Measurements from ENCODE around the gene ARHGAP21.

The ARHGAP21 gene

DNA sequence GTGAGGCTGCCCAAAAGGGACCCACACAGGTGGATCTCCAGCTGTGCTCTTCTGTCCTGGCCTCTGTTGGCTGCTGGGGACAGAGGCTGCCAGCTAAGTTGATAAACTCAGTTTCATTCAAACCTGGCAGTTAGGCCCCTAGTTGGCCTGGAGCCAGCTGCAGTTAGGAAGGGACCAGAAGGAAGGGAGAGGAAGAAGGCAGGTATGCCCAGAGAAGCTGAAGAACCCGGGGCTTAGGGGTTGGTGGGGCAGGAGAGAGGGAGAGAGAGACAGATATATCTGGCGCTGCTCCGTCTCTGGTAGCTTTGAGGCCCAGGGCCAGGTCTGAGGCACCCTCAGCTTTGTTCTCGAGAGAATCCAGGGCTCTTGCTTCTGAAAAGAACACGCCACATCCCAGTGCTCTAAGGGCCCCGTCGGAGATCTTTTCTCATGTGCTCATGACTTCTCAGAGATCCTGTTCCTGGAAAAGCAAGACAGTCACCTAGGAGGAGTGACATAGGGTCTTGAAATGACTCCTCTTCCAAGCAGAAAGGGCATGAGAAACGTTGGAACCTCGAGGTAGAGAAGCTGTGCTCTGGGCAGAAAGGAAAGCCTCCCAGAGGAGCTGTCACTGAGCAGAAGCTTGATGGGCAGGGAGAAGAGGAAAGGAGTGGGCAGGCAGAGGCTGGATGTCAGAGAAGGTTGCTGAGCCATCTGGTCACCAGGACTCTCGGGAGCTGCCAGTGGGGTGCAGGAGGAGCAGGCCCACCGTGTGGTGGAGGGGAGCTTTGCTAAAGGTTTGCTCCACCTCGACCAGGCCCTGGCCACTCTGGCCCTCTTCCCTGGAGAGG is 153.6 kb downstream of the ARHGAP21 start:
- DNase-seq: no peak

DNA sequence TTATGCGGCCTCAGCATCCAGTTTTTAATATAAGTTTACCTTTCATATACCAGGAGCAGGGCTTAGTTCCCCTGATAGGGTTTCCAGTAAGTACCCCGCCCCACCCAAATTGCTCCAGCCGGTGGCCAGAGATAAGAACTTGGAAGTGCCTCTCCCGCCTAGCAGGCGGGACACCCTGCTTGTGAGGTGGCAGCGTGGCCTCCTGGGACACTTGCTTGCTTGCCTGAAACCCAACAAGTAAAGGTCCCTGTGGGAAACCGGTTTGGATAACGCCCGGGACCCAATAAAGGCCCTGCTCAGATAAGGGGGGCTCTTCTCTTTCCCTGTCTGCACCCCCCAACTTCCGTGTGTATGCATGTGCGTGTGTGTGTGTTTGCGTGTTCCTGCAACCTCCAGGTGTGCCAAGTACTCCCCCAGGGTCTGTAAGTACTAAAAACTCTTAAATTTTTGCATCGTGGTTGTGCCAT is 154.3 kb downstream of the ARHGAP21 start:
- DNase-seq: no peak

DNA sequence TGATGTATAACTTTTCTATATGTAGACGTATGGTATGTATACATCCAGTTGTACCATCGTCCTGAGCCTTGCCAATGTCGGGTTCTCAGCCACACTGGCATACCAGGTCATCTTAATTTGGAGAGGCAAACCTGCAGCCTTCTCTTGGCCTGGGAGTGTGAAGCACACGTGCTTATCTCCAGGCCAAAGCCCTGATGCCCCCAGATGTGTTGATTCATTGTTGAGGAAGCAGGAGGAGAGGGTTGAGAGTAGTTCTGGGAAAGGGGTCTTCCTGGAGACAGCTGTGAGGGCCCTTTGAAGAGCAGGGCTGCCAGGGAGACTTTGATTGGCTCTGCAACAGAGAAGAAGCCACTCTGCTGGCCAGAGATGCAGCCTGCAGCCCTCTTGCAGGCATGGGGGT is 155.6 kb downstream of the ARHGAP21 start:
- DNase-seq: no peak

DNA sequence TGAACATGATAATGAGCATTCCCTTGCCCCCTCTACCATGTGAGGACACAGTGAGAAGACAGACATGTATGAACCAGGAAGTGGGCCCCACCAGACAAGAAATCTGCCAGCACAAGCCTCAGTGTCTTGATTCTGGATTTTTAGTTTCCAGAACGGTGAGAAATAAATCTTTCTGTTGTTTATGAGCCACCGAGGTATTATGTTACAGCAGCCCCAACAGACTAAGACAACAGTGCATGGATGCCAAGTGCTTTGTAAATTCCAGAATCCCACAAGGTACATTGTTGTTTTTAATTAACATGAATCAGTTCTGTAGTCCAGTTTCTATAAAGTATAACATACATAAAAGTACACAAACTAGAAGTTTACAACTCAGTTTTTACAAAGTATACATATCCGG is 162.2 kb downstream of the ARHGAP21 start:
- DNase-seq: no peak

DNA sequence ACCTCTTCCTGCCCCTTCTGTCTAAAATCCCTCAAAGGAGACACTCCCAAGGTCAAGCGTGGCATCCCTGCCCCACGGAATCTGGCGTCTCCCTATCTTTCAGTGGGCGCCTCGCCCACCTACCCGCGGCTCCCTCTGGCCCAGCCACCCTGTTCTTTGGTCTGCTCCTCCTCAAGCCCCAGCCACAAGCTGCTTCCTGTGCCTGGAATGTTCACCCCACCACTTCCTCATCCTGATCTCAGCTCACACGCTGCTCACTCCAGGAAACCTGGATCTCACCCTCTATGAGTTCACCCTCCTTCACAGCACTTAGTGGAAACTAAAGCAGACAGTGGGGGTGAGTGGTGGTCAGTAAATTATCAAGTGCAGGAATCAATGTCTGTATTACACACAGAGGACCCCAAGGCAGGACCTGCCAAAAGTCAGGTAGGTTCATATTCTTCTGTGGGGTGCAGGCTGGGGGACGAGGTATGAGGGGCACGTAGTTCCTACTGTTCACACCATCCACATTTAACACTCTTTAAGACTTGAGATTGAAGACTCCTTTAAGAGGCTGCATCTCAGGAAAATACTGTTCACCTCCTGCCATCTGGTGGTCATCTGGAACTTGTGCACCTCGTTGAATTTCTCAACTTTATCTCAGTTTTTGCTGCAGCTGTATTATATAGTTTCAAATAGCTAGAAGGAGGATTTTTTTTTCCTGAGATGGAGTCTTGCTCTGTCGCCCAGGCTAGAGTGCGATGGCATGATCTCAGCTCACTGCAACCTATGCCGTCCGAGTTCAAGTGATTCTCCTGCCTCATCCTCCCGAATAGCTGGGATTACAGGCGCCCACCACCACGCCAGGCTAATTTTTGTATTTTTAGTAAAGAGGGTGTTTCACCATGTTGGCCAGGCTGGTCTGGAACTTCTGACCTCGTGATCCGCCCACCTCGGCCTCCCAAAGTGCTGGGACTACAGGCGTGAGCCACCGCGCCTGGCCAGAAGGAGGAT is 166.6 kb downstream of the ARHGAP21 start:
- DNase-seq: peak; percentile 47

DNA sequence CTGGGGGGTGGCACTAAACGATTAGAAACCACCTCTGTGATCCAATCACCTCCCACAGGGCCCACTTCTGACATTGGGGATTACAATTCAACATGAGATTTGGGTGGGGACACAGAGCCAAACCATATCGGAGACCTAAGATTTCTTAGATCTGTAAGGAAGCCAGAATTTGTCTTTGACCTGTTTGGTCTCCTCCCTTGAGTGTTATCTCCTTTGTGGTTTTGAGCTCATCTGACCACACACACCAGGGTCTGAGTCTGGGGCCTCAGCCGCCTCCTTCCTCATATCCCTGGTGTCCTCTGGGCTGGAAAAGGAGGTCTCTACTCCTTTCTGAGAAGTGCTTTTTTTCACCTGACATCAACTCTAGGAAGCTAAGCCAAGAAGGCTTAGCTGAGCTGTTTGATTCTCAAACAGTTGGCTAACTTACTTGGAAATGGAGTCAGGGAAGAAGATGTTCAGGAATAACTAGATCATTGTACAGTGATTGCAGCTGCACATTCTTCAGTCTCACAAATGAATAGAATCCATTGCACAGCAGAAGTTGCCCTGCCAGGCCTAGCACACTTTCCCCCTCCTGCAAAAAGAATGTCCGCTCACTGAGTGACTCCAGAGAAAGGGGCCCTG is 167.4 kb downstream of the ARHGAP21 start:
- no peak for DNase-seq

DNA sequence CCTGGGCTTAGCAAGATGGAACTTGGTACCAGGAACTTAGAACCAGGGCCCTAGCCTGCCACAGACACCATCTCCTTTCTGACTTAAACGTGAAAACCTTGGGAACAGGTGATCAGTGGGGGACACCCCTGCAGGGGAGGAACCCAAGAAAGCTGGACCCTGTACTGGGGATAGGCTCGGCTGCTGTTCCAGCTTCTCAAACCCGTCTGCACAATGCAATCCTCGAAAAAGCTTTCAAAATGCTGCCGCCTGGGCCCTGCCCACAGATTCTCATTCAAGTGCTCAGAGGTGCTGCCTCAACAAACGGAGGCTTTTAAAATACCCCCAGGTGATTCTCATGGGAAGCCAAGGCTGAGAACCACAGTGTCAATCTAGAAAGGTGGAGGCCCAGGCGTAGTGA is 169.7 kb downstream of the ARHGAP21 start:
- DNase-seq: no peak

DNA sequence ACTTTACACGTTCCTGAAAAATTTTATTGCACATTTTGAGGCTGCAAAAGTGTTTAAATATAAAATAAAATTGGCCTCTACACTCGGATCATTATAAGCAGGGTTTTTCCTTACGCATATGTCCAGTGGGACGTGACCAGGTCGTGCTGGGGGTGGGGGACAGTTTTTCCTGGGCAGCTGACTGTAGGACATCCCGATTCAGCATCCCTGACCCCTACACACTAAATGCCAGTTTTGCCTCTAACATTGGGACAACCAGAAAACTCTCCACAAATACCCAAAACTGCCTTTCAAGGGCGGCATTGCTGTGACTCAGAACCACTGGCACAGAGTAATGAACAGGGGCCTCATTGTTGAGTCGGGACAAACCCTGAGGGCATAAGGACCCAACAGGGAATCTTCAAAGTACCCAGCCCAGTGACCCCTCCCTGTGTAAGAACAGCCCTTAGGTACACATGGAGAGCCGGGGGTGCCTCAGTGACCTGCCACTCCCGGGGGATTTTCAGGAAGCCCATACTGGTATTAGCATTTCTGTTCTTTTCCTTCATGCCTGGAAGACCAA is 170.6 kb downstream of the ARHGAP21 start:
- no peak for DNase-seq

DNA sequence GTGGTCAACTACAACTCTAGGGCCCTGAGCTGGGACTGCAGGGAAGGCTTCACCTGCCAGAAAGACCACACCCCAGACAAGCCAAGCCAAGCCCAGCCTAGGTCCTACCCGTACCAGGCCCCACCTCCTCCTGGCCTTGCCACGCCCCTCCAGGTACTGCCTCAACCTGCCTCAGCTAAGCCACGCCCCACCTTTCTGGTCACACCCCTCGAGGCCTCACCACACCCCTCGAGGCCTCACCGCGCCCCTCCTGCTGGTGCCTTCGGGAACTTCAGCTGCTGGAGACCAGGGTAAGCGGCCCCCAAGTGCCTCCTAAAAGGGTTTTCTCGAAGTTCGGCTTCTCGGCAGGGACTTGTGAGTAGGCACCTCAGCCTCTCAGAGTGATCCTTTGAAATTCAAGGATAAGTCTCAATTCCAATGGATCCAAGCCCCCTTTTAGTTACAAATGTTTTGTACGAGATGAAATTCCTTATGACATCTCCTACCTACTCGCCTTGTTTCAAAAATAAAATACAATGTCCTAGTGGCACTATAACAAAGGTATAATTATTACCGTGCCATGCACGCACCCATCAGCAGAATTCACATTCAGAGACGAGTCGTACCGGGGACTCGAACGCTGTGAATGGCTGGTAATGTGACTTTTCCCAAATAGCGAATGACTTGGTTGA is 171.2 kb downstream of the ARHGAP21 start:
- DNase-seq: peak; percentile 21

DNA sequence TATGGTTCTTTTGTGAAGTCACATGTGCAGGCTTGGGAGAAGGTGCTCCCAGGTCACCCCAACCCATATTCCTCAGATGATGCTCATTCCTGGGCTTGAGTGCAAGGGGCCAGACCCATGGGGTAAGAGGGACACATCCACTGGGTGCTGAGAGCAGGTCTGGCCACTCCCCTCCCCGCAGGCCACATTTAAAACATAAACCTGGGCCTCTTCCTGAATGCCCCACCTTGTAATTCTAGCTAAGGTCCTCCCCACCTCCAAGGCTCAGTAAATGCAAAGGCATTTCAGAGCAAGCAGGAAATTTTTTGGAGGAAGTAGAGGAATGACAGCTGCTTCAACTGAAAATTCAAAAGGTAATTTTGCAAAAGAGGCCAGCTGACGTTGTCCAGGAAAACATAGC is 172.5 kb downstream of the ARHGAP21 start:
- no peak for DNase-seq

DNA sequence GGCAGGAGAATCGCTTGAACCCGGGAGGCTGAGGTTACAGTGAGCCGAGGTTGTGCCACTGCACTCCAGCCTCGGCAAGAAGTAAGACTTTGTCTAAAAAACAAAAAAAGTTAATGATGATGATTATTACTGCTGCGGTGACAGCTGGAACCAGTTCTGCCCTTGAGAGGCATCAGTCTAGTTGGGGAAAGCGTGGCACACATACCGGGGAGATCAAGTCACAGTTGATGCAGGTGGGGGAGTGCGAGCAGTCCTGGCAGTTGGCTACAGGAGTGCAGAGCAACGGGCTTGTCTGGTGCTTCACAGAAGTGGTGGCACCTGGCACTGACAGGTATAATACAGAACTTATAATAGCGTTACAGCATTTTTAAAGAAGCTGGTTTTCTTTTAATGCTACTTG is 173.0 kb downstream of the ARHGAP21 start:
- no peak for DNase-seq

DNA sequence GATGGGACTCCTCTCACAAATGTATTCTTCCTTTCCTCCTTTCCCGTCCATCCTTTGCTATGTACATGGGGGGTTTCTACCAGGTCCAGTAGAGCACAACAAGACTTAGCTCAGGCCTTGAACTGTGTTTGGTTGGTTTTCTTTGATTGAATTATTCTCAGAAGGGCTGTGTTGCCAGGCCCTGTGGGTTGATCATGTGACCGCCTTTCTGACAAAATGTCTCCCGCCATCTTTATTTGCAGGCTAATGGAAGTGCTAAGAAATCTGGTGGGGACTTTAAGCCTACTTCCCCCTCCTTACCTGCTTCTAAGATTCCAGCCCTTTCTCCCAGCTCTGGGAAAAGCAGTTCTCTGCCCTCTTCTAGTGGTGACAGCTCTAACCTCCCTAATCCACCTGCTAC is 178.1 kb downstream of the ARHGAP21 start:
- no peak for DNase-seq

DNA sequence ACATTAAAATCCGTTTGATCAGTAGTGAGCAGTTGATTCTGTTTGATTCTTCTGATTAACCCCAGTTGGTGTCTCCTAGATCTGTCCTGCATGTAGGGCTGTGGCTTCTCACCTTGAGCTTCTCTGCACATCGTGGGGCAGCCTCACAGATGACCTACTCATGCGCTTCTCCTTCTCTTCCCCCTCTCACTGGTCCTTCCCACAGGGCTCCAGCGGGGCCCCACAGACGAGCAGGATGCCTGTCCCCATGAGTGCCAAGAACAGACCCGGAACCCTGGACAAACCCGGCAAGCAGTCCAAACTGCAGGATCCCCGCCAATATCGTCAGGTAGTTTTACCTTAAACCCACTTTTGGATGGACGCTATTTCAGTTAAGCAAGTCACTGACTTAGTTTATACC is 178.9 kb downstream of the ARHGAP21 start:
- DNase-seq: no peak

DNA sequence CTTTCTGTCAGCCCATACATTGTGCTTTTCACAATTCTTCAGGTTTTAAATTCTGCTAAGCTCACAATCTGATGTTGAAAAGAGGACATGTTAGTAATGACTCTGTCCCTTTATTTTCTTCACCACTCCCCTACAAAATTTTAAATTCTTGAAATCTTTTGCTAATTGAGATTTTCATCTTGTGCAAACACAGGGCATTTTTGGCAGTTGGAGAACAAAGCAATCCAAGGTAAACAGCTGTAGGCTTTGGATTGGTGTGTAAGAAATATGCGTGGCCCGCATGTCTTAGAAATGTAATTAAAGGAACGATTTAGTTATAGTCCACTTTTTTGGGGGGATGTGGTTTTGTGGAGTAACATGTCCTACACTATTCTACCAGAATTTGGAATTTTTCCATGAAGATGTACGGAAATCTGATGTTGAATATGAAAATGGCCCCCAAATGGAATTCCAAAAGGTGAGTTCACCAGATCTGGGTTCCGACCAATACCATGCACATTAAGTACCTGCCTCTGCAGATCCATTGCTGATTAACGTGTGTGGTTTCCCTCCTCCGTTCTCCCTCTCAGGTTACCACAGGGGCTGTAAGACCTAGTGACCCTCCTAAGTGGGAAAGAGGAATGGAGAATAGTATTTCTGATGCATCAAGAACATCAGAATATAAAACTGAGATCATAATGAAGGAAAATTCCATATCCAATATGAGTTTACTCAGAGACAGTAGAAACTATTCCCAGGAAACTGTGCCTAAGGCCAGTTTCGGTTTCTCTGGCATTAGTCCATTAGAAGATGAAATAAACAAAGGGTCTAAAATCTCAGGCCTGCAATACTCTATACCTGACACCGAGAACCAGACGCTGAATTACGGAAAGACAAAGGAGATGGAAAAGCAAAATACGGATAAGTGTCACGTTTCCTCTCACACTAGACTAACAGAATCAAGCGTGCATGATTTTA is 181.1 kb downstream of the ARHGAP21 start:
- DNase-seq: no peak

DNA sequence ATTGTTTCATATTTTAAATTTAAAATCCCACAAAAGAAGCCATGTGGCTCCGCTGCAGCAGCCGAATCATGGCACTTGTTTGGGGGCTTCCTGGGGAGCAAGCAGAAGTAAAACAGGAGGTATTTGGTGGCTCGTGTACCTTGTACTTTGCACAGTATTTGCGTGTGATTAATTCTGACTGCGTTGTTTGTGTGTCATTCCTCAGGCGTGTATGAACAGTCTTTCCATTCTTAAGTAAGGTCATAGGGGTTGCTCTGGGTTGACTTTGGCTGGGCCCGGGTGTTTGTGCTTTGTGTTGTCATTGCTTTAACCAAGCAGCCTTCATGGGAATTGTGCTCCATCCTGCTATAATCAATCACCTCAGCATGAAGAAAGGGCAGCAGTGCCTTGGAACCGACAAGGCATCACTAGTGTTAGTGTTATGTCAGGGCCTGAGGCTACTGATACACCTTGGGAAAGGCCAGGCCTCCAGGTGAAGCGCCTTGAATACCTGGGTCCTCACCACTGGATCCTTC is 182.4 kb downstream of the ARHGAP21 start:
- DNase-seq: no peak

DNA sequence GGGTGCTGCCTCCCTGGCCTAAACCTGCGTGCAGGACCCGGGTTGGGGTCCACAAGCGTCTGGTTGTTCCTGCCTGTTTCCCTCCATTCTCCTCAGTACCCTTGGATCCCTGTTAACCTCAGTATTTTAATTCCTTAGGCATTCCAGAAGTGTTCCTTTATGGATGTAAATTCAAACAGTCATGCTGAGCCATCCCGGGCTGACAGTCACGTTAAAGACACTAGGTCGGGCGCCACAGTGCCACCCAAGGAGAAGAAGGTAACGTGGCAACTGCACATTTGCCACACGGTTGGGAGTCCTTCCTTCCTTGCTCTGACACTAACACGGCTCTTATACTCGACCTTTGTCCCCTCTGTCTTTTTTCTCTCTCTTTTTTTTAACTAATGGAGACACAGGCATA is 187.1 kb downstream of the ARHGAP21 start:
- no peak for DNase-seq

DNA sequence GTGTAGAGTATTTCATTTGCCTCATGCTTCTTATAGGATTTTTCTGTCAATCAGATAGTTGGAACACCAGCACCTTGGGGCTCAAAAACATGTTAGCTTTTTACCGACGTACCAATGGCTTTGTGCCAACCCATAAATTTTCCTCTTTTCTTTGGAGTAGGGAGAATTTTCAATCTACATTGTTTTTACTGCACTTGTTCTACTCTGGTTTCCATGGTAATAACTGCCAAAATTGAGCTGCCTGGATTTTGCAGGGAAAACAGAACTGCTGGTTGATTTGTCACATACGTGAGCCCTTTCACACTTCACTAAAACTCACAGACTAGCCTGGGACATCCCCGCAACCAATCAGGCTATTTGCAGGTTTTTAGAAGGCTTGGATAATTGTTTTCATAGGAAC is 189.7 kb downstream of the ARHGAP21 start:
- DNase-seq: no peak
